Keratinocyte (primary cell): ENCODE results near the gene GALNS. TPM values are rescaled to one million over a fixed set of nuclear protein-coding genes. Genes with fewer than 3 reads are reported as not detected.
A peak's percentile ranks its signal among the peaks of the same experiment; 100 is the strongest.

Experiments
- DNase-seq: peaks from one replicate; pipeline ENCODE4 v3.0.0-alpha.2; 2011; ENCODE audit warnings: low read depth, missing footprints, low spot score
- FAIRE-seq: peaks from 2 replicates; lab custom pipeline; 2011; peaks lifted over from hg19 to GRCh38; lab: Jason Lieb, UNC
- H2AFZ ChIP-seq: 2 replicates; pipeline ENCODE4 v1.6.0; 2012; ENCODE audit warnings: low read length, control low read depth, inconsistent platforms; ENCODE audit not compliant: control insufficient read depth
- H3K27ac ChIP-seq: 2 replicates; pipeline ENCODE4 v1.5.1; 2011; ENCODE audit warnings: low read length; ENCODE audit not compliant: control insufficient read depth, insufficient read depth
- H3K27me3 ChIP-seq: 3 replicates; pipeline ENCODE4 v1.6.0; 2011; ENCODE audit warnings: low read length; ENCODE audit not compliant: control insufficient read depth, insufficient read depth; ENCODE audit errors: extremely low read depth
- H3K36me3 ChIP-seq, 2 experiments: 2 replicates in 1 of 2; 3 replicates in 1 of 2; pipeline ENCODE4 v1.5.1; 2011; ENCODE audit warnings: low read length in 2 of 2, mild to moderate bottlenecking in 1 of 2; ENCODE audit not compliant: control insufficient read depth in 2 of 2, insufficient read depth in 2 of 2; ENCODE audit errors: extremely low read depth in 1 of 2
- H3K4me1 ChIP-seq: 3 replicates; pipeline ENCODE4 v1.5.1; 2011; ENCODE audit warnings: low read length; ENCODE audit not compliant: control insufficient read depth, insufficient read depth; ENCODE audit errors: extremely low read depth
- H3K4me2 ChIP-seq: 3 replicates; pipeline ENCODE4 v1.6.0; 2011; ENCODE audit warnings: low read depth, low read length; ENCODE audit not compliant: control insufficient read depth, insufficient read depth; ENCODE audit errors: extremely low read depth
- H3K4me3 ChIP-seq, 3 experiments: fragments of 200-600 bp in 1 of 3; sonication (generic) in 1 of 3; 2 replicates in 2 of 3; 3 replicates in 1 of 3; pipeline ENCODE4 v1.5.1; 2011 to 2016; ENCODE audit warnings: low read length in 3 of 3, mild to moderate bottlenecking in 3 of 3, control low read depth in 2 of 3, inconsistent platforms in 1 of 3, low read depth in 1 of 3, mixed read lengths in 1 of 3, mixed run types in 1 of 3, moderate library complexity in 1 of 3; ENCODE audit not compliant: control insufficient read depth in 2 of 3, insufficient read depth in 2 of 3; ENCODE audit errors: extremely low read depth in 1 of 3
- H3K79me2 ChIP-seq: 2 replicates; pipeline ENCODE4 v1.6.0; 2012; ENCODE audit warnings: low read length; ENCODE audit not compliant: control insufficient read depth, insufficient read depth
- H3K9ac ChIP-seq: 3 replicates; pipeline ENCODE4 v1.6.0; 2011; ENCODE audit warnings: low read length; ENCODE audit not compliant: control insufficient read depth, insufficient read depth; ENCODE audit errors: extremely low read depth
- H3K9me1 ChIP-seq: 3 replicates; pipeline ENCODE4 v1.6.0; 2011; ENCODE audit warnings: low read length; ENCODE audit not compliant: control insufficient read depth, insufficient read depth; ENCODE audit errors: extremely low read depth
- H3K9me3 ChIP-seq: 2 replicates; pipeline ENCODE4 v1.5.1; 2012; ENCODE audit warnings: low read depth, low read length; ENCODE audit not compliant: control insufficient read depth
- H4K20me1 ChIP-seq: 3 replicates; pipeline ENCODE4 v1.6.0; 2011; ENCODE audit warnings: low read length; ENCODE audit not compliant: control insufficient read depth, insufficient read depth; ENCODE audit errors: extremely low read depth
- EZH2 ChIP-seq: IDR thresholded peaks from one replicate; pipeline ENCODE4 v1.6.1; 2012; ENCODE audit warnings: inconsistent platforms, mild to moderate bottlenecking, low read length, moderate library complexity
- dilution Hi-C: fragments of 300-500 bp; cut with MboI; formaldehyde crosslinking; loops from one replicate; pipeline ENCODE4 v1.7.0; 2020; ENCODE audit warnings: low sequenced_read_pairs; ENCODE audit not compliant: extremely low pct_ligation_motif_present
- polyA plus RNA-seq, 5 experiments: library from polyadenylated mRNA; depleted of rRNA in 3 of 5; stranded (reverse) in 3 of 5; stranded (forward) in 1 of 5; unstranded in 1 of 5; fragments of >200 nt; gene quantifications; 1 replicate in 1 of 5; 2 replicates in 3 of 5; 3 replicates in 1 of 5; pipeline versions ENCODE4 v1.2.1 to v1.2.3, GENCODE V29; 2011 to 2012; ENCODE audit warnings: missing spikeins in 2 of 5, low read depth in 1 of 5, low replicate concordance in 1 of 5
- TF ChIP-seq, protein P1 (sequence below), 3 experiments: IDR thresholded peaks in 1 of 3; conservative IDR thresholded peaks in 1 of 3; optimal IDR thresholded peaks in 1 of 3; 2 replicates in 2 of 3; 3 replicates in 1 of 3; pipeline versions ENCODE3 to v1.5.1; 2011; ENCODE audit warnings: low read length in 3 of 3, mild to moderate bottlenecking in 3 of 3, moderate library complexity in 2 of 3, control low read depth in 1 of 3, inconsistent platforms in 1 of 3; ENCODE audit not compliant: insufficient read depth in 2 of 3; ENCODE audit errors: extremely low read depth in 1 of 3

Gene GALNS
- polyA plus RNA-seq, 1 donor (not counting 4 experiments of a cell fraction or from before 2014, with no cell fraction given): 8.3 TPM

DNA sequence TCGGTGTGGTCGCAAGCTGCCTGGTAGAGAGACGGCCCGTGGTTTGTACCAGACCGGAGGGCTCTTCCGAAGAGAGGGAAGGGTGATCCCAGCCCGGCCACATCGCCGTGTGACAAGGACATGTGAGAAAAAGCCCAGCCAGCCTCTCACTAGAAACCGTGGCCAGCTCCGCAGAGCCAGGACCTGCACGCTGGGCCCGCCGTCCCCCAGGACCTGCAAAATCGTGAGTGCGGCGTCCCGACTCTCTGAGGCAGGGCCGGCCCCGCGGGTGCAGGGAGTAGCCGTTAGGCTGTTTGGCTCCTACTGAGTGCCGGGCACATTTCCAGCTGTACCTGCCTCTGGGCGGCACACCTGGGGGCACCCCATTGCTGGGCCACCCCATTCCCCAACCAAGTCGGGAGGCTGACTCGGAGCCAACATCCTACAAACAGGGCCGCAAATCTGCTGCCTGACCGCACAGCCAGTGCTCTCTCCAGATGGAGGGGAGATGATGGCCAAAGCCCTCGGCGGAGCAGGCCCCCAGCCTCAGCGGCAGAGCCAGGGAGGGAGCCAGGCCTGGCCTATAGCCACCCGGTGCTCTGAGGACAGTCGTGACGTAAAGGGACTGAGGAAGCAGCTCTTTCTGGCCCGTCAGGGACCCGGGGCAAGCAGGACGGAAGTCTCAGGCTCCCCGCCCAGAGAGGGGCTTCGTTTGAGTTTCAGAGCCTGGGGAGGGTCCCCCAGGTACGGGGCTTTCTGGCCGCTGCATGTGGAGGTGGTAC lies 43.3 kb upstream of the GALNS start:
- Histone ChIP-seq H3K27me3 (peaks cover 45% of the 10 kb centered on the region), H3K4me3 (no peak overlapping the region), H2AFZ (no peak overlapping the region), H3K9ac (no peak overlapping the region), H4K20me1 (no peaks in the 10 kb centered on the region), H3K9me1 (no peaks in the 10 kb centered on the region), H3K79me2 (no peaks in the 10 kb centered on the region), H3K4me2 (no peak overlapping the region), H3K4me1 (peaks cover 5% of the 10 kb centered on the region), H3K27ac (no peak overlapping the region), H3K9me3 (no peaks in the 10 kb centered on the region), H3K36me3 (no peaks in the 10 kb centered on the region)
- TF ChIP-seq, protein P1, sequence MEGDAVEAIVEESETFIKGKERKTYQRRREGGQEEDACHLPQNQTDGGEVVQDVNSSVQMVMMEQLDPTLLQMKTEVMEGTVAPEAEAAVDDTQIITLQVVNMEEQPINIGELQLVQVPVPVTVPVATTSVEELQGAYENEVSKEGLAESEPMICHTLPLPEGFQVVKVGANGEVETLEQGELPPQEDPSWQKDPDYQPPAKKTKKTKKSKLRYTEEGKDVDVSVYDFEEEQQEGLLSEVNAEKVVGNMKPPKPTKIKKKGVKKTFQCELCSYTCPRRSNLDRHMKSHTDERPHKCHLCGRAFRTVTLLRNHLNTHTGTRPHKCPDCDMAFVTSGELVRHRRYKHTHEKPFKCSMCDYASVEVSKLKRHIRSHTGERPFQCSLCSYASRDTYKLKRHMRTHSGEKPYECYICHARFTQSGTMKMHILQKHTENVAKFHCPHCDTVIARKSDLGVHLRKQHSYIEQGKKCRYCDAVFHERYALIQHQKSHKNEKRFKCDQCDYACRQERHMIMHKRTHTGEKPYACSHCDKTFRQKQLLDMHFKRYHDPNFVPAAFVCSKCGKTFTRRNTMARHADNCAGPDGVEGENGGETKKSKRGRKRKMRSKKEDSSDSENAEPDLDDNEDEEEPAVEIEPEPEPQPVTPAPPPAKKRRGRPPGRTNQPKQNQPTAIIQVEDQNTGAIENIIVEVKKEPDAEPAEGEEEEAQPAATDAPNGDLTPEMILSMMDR (optimal IDR thresholded peaks at IDR 0.05 in 1 of 3, IDR thresholded peaks at IDR 0.05 in 1 of 3, conservative IDR thresholded peaks at IDR 0.05 in 1 of 3; ENCODE audit: extremely low read depth in 1 of 3, insufficient read depth in 2 of 3, low read length in 3 of 3): no peak
- peak; percentile 50 for TF ChIP-seq EZH2
- dilution Hi-C loops: no loop called here
- no peak for DNase-seq
- no peak for FAIRE-seq

GRCh38 chr16:88897696-88898425 lies 41.1 kb upstream of the GALNS start:
- H3K9me1 ChIP-seq: no peaks in the 10 kb centered on the region
- no peak for FAIRE-seq
- H3K27ac ChIP-seq: no peak overlapping the region
- TF ChIP-seq, protein P1 (optimal IDR thresholded peaks at IDR 0.05 in 1 of 3, IDR thresholded peaks at IDR 0.05 in 1 of 3, conservative IDR thresholded peaks at IDR 0.05 in 1 of 3; ENCODE audit: extremely low read depth in 1 of 3, insufficient read depth in 2 of 3, low read length in 3 of 3): no peak
- TF ChIP-seq EZH2: no peak
- no peak overlapping the region for H3K9ac ChIP-seq
- dilution Hi-C loops: no loop called here
- H2AFZ ChIP-seq: no peak overlapping the region
- H3K79me2 ChIP-seq: no peaks in the 10 kb centered on the region
- H3K4me3 ChIP-seq: no peak overlapping the region
- H3K4me1 ChIP-seq: no peaks in the 10 kb centered on the region
- H4K20me1 ChIP-seq: no peaks in the 10 kb centered on the region
- H3K27me3 ChIP-seq: peaks cover 42% of the 10 kb centered on the region
- H3K36me3 ChIP-seq: no peaks in the 10 kb centered on the region
- DNase-seq: no peak
- no peaks in the 10 kb centered on the region for H3K9me3 ChIP-seq
- no peak overlapping the region for H3K4me2 ChIP-seq
